ENCODE measurements around the gene NXPE3. TPM values are rescaled to one million over a fixed set of nuclear protein-coding genes. Genes with fewer than 3 reads are reported as not detected.

Gene NXPE3
- total and polyA plus RNA-seq, 10 of the 15 experiments (the other 5 are each of a cell fraction or from before 2014, with no cell fraction given), result 2.0 to 8.7 (median 5.2) TPM

DNA sequence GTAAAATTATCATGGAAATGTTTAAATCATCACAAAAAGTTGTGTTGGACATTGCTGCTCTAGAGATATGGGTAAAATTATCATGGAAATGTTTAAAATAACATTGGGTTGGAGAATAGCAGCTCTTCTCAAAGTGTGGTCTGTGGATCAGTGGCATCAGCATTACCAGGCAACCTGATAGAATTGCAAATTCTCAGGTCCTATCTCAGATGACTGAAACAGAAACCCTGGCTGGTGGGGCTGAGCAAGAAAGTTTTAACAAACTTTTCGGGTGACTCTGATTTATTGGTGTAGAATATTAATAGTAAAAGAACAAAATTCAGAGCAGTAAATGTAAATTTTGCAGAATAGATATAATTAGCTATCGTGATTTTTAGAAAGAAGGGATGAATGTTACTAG lies 28.9 kb downstream of the NXPE3 start:
- Histone ChIP-seq H3K36me3 (ENCODE audit: control insufficient read depth in 2 of 2, insufficient read depth in 2 of 2, low read length in 1 of 2) (no peaks in the 10 kb centered on the region), H3K4me1 (ENCODE audit: control insufficient read depth, insufficient read depth, low read length) (peaks cover 19% of the 10 kb centered on the region), H3K9ac (ENCODE audit: control insufficient read depth, insufficient read depth, low read length) (no peak overlapping the region), H2AFZ (ENCODE audit: control insufficient read depth, low read depth, low read length) (no peak overlapping the region), H3K27ac (ENCODE audit: control insufficient read depth, insufficient read depth) (no peak overlapping the region), H3K4me3 (no peak overlapping the region), H3K27me3 (replicated peaks in 1 of 2; ENCODE audit: control insufficient read depth in 2 of 2, insufficient read depth in 2 of 2, low read length in 1 of 2) (no peaks in the 10 kb centered on the region), H3K79me2 (ENCODE audit: control insufficient read depth, insufficient read depth, low read length) (no peaks in the 10 kb centered on the region), H3K4me2 (ENCODE audit: control insufficient read depth, insufficient read depth) (peak overlapping the region; percentile 35; the same call in 1 of the 2 replicates), H3K9me3 (replicated peaks; ENCODE audit: control insufficient read depth, insufficient read depth, low read length) (no peaks in the 10 kb centered on the region; the same call in 2 of the 3 replicates), H4K20me1 (ENCODE audit: control insufficient read depth, insufficient read depth) (no peaks in the 10 kb centered on the region)
- BruUV-seq (replicated peaks), result no TSS peak
- DNase-seq (ENCODE audit: low read depth, low spot score) (no peak), ATAC-seq (peak; percentile 65), FAIRE-seq (no peak)
- CTCF ChIA-PET, result interaction anchor here (0.7 to 15.9 kb wide), 17 partner anchors 9 to 1140 kb away, joined by 3 to 1057 read pairs (median 4); partner anchors contain the start of gene CEP97
- intact Hi-C loops (cut with micrococcal nuclease; ENCODE audit: unreplicated experiment), result loop anchor here (2.0 to 10.0 kb wide), 2 partner anchors 729 to 867 kb away; no protein-coding TSS in a partner anchor
- SMC1A ChIA-PET (ENCODE audit: uncharacterized antibody, unreplicated experiment), result interaction anchor here (0.6 to 19.7 kb wide), 9 partner anchors 10 to 867 kb away, joined by 3 to 949 read pairs (median 4); no protein-coding TSS in a partner anchor
- POLR2A ChIA-PET, result interaction anchor here (2.3 kb wide), 1 partner anchor 417 kb away, joined by 7 read pairs; no protein-coding TSS in a partner anchor
- in situ Hi-C loops (cut with MboI), result no loop called here
- 4% methylated on average over 2 of the region's 2 CpGs for WGBS (ENCODE audit: insufficient coverage, insufficient replicate concordance, low lambda C conversion rate, missing lambda C conversion rate)
- RAD21 ChIA-PET (ENCODE audit: unreplicated experiment), result interaction anchor here (0.7 to 15.9 kb wide), 11 partner anchors 16 to 735 kb away, joined by 3 to 659 read pairs (median 3); no protein-coding TSS in a partner anchor
- no peak for TF ChIP-seq BRCA1 (IDR thresholded peaks at IDR 0.05; ENCODE audit: low read depth, low read length)
- no peak for TF ChIP-seq ASH2L (IDR thresholded peaks at IDR 0.05; ENCODE audit: borderline replicate concordance, low read depth)
- no peak for TF ChIP-seq ETV6 (conservative IDR thresholded peaks at IDR 0.05 in 1 of 2, IDR thresholded peaks at IDR 0.05 in 1 of 2; ENCODE audit: borderline replicate concordance in 1 of 2, low read depth in 1 of 2)
- TF ChIP-seq, protein P1, sequence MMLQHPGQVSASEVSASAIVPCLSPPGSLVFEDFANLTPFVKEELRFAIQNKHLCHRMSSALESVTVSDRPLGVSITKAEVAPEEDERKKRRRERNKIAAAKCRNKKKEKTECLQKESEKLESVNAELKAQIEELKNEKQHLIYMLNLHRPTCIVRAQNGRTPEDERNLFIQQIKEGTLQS (IDR thresholded peaks at IDR 0.05; ENCODE audit: borderline replicate concordance, extremely low read depth, low read depth, low read length), result no peak
- no peak for TF ChIP-seq KAT2A (conservative IDR thresholded peaks at IDR 0.05; ENCODE audit: control insufficient read depth, low read depth, low read length)
- no peak for TF ChIP-seq SIN3A (IDR thresholded peaks at IDR 0.05; ENCODE audit: low read depth, low read length)
- no peak for TF ChIP-seq SMAD5 (IDR thresholded peaks at IDR 0.05; ENCODE audit: low read depth)
- TF ChIP-seq, protein P2, sequence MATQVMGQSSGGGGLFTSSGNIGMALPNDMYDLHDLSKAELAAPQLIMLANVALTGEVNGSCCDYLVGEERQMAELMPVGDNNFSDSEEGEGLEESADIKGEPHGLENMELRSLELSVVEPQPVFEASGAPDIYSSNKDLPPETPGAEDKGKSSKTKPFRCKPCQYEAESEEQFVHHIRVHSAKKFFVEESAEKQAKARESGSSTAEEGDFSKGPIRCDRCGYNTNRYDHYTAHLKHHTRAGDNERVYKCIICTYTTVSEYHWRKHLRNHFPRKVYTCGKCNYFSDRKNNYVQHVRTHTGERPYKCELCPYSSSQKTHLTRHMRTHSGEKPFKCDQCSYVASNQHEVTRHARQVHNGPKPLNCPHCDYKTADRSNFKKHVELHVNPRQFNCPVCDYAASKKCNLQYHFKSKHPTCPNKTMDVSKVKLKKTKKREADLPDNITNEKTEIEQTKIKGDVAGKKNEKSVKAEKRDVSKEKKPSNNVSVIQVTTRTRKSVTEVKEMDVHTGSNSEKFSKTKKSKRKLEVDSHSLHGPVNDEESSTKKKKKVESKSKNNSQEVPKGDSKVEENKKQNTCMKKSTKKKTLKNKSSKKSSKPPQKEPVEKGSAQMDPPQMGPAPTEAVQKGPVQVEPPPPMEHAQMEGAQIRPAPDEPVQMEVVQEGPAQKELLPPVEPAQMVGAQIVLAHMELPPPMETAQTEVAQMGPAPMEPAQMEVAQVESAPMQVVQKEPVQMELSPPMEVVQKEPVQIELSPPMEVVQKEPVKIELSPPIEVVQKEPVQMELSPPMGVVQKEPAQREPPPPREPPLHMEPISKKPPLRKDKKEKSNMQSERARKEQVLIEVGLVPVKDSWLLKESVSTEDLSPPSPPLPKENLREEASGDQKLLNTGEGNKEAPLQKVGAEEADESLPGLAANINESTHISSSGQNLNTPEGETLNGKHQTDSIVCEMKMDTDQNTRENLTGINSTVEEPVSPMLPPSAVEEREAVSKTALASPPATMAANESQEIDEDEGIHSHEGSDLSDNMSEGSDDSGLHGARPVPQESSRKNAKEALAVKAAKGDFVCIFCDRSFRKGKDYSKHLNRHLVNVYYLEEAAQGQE (IDR thresholded peaks at IDR 0.05; ENCODE audit: low read depth, low read length), result no peak
- TF ChIP-seq SRF (IDR thresholded peaks at IDR 0.05; ENCODE audit: low read depth in 2 of 2, low read length in 2 of 2), result no peak
- no peak for TF ChIP-seq SUPT20H (IDR thresholded peaks at IDR 0.05; ENCODE audit: borderline replicate concordance, control insufficient read depth, low read depth, low read length)
- TF ChIP-seq MXI1 (IDR thresholded peaks at IDR 0.05; ENCODE audit: low read depth, low read length), result no peak
- TF ChIP-seq, protein P3, sequence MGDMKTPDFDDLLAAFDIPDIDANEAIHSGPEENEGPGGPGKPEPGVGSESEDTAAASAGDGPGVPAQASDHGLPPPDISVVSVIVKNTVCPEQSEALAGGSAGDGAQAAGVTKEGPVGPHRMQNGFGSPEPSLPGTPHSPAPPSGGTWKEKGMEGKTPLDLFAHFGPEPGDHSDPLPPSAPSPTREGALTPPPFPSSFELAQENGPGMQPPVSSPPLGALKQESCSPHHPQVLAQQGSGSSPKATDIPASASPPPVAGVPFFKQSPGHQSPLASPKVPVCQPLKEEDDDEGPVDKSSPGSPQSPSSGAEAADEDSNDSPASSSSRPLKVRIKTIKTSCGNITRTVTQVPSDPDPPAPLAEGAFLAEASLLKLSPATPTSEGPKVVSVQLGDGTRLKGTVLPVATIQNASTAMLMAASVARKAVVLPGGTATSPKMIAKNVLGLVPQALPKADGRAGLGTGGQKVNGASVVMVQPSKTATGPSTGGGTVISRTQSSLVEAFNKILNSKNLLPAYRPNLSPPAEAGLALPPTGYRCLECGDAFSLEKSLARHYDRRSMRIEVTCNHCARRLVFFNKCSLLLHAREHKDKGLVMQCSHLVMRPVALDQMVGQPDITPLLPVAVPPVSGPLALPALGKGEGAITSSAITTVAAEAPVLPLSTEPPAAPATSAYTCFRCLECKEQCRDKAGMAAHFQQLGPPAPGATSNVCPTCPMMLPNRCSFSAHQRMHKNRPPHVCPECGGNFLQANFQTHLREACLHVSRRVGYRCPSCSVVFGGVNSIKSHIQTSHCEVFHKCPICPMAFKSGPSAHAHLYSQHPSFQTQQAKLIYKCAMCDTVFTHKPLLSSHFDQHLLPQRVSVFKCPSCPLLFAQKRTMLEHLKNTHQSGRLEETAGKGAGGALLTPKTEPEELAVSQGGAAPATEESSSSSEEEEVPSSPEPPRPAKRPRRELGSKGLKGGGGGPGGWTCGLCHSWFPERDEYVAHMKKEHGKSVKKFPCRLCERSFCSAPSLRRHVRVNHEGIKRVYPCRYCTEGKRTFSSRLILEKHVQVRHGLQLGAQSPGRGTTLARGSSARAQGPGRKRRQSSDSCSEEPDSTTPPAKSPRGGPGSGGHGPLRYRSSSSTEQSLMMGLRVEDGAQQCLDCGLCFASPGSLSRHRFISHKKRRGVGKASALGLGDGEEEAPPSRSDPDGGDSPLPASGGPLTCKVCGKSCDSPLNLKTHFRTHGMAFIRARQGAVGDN (IDR thresholded peaks at IDR 0.05), result no peak
- no peak for TF ChIP-seq MEF2B (IDR thresholded peaks at IDR 0.05; ENCODE audit: partially characterized antibody, poor library complexity, severe bottlenecking)
- TF ChIP-seq, protein P4, sequence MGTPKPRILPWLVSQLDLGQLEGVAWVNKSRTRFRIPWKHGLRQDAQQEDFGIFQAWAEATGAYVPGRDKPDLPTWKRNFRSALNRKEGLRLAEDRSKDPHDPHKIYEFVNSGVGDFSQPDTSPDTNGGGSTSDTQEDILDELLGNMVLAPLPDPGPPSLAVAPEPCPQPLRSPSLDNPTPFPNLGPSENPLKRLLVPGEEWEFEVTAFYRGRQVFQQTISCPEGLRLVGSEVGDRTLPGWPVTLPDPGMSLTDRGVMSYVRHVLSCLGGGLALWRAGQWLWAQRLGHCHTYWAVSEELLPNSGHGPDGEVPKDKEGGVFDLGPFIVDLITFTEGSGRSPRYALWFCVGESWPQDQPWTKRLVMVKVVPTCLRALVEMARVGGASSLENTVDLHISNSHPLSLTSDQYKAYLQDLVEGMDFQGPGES (IDR thresholded peaks at IDR 0.05), result no peak
